ENCODE results near the gene PAPSS2.

DNA sequence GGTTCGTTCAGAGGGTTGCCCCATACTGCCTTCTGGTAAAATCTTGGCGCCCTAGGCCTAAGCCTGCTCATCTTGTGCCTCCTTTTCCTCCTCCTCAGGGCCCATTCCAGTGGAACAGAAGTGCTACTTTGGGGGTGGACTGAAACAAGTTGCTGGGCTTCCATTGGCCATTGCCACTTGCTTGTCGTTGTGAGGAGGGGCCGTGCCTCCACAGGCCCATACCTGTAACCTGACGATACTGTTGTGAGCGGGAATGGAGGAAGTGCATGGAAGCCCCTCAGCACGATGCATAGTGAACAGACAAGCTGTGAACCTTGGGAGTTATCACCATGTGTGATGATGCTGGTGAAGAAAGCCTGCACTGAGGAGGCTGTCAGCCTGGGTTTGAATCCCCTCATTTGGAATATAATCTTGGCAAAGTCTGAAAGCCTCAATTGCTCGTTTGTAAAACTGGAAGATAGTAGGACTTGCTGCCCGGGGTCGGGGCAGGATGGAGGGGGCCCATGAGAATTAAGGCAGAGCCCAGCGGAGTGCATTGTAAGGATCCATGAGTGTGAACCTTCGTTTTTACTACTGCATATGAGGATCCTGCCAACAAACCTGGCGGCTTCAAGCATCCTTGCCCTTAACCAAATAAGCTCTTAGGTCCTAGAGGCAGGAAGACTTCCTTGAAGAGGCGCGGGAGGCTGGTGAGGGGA, 671 bp upstream of the PAPSS2 start:
- TF ChIP-seq, protein P1, sequence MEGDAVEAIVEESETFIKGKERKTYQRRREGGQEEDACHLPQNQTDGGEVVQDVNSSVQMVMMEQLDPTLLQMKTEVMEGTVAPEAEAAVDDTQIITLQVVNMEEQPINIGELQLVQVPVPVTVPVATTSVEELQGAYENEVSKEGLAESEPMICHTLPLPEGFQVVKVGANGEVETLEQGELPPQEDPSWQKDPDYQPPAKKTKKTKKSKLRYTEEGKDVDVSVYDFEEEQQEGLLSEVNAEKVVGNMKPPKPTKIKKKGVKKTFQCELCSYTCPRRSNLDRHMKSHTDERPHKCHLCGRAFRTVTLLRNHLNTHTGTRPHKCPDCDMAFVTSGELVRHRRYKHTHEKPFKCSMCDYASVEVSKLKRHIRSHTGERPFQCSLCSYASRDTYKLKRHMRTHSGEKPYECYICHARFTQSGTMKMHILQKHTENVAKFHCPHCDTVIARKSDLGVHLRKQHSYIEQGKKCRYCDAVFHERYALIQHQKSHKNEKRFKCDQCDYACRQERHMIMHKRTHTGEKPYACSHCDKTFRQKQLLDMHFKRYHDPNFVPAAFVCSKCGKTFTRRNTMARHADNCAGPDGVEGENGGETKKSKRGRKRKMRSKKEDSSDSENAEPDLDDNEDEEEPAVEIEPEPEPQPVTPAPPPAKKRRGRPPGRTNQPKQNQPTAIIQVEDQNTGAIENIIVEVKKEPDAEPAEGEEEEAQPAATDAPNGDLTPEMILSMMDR (IDR thresholded peaks at IDR 0.05) = no peak
- TF ChIP-seq POLR2A (IDR thresholded peaks at IDR 0.05) = no peak

Data from lower leg skin (tissue), 3 donors.